ENCODE measurements around the gene ALDOA. TPM values are rescaled to one million over a fixed set of nuclear protein-coding genes. Genes with fewer than 3 reads are reported as not detected.

The ALDOA gene
- total and polyA plus RNA-seq, 7 donors: 4,532 to 12,458 (median 6,382) TPM

DNA sequence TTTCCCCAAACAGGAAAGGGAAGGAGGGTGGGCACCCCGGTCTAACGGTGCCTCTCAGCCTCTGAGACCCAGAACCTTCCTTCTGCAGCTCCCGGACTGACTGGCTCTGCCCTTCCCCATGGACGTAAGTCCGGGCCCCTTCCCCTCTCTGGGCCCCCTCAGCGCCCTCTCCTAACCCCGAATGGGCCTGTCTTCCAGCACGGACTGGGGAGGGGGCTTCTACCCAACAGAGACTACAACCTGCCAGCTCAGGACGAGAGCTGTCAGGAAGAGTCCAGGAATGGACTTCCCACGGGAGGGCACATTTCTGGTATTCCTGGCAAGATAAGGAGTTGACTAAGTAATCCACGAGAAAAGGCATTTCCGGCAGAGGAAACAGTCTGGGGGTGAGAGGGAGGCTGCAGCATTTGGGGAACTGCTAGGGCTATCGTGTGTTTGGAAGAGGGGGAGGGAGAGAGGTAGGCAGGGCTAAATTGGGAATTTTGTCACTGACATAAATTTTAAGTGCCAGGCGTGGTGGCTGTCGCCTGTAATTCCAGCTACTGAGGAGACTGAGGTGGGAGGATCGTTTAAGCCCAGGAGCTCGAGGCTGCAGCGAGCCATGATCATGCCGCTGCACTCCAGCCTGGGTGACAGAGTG lies 12.1 kb upstream of the ALDOA start:
- Histone ChIP-seq H3K36me3 (ENCODE audit: insufficient read depth in 1 of 2, low read depth in 1 of 2) (no peaks in the 10 kb centered on the region), H3K4me3 (peak overlapping the region; percentile 84), H3K9me3 (no peaks in the 10 kb centered on the region), H3K27me3 (ENCODE audit: insufficient read depth in 3 of 3, low read length in 2 of 3) (no peaks in the 10 kb centered on the region), H3K4me1 (peaks cover 7% of the 10 kb centered on the region), H3K27ac (no peak overlapping the region)
- intact Hi-C loops (cut with DNase I): no loop called here
- 2 to 3% (median 3%) methylated on average over 18 to 19 of the region's 19 CpGs for WGBS, 3 donors
- ATAC-seq (peak; percentile 4 to 31 (median 22)), DNase-seq (no peak)
- TF ChIP-seq, protein P1, sequence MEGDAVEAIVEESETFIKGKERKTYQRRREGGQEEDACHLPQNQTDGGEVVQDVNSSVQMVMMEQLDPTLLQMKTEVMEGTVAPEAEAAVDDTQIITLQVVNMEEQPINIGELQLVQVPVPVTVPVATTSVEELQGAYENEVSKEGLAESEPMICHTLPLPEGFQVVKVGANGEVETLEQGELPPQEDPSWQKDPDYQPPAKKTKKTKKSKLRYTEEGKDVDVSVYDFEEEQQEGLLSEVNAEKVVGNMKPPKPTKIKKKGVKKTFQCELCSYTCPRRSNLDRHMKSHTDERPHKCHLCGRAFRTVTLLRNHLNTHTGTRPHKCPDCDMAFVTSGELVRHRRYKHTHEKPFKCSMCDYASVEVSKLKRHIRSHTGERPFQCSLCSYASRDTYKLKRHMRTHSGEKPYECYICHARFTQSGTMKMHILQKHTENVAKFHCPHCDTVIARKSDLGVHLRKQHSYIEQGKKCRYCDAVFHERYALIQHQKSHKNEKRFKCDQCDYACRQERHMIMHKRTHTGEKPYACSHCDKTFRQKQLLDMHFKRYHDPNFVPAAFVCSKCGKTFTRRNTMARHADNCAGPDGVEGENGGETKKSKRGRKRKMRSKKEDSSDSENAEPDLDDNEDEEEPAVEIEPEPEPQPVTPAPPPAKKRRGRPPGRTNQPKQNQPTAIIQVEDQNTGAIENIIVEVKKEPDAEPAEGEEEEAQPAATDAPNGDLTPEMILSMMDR (IDR thresholded peaks at IDR 0.05): no peak

DNA sequence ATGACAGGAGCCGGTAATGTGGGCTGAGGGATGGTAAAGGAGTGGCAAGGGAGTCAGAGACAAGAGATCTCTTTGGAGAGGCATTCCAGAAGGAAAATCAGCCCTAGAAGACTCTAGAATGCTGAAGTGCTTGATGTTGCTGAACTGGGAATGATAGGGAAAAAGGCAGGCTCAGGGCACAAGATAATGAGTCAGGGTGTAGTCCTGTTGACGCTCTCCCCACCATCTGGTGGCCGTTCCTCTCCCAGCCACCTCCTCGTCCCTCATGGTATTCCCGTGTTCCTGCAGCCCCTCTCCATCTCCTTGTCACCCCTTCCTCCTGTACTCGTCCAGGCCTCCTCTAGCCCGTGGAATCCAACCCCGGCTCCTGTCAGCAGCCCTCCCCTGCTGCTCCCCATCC lies 11.1 kb upstream of the ALDOA start:
- H3K27me3 ChIP-seq (ENCODE audit: insufficient read depth in 3 of 3, low read length in 2 of 3): no peaks in the 10 kb centered on the region
- H3K9me3 ChIP-seq: no peaks in the 10 kb centered on the region
- no peak for ATAC-seq
- peak overlapping the region; percentile 84 for H3K4me3 ChIP-seq
- H3K4me1 ChIP-seq: peaks cover 7% of the 10 kb centered on the region
- intact Hi-C loops (cut with DNase I): no loop called here
- 76 to 83% (median 78%) methylated on average over 8 of the region's 8 CpGs for WGBS, 3 donors
- TF ChIP-seq, protein P1 (IDR thresholded peaks at IDR 0.05): no peak
- DNase-seq: no peak
- no peaks in the 10 kb centered on the region for H3K36me3 ChIP-seq (ENCODE audit: insufficient read depth in 1 of 2, low read depth in 1 of 2)
- no peak overlapping the region for H3K27ac ChIP-seq

DNA sequence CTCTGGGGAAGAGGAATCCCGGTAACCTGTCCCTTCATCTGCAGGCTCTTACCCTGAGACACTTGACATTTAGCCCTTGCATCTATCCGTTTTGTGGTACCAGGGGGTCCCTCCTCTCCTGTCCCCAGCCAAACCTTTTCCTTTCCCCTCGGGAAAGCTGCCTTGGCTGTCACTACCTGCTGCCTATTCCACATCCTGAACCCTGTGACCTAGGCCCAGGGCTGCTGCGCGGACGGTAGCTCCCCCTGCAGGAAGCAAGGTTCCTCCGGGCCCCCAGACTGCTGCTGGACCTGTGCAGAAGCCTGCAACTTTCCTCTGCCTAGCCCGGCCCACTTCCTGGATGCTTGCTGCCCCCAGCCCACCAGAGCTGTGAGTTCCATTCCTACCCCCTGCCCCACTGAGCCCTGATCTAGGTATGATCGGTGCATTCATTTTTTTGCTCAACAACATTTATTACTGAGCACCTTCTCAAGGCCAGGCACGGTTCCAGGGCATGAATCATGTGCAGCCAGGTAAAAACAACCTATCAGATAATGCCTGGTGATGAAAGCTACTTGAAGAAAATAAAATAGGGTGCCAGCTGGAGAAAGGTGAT lies 10.5 kb upstream of the ALDOA start:
- H3K4me3 ChIP-seq: no peak overlapping the region
- 47 to 50% (median 50%) methylated on average over 10 of the region's 10 CpGs for WGBS, 3 donors
- no peaks in the 10 kb centered on the region for H3K36me3 ChIP-seq (ENCODE audit: insufficient read depth in 1 of 2, low read depth in 1 of 2)
- DNase-seq (no peak), ATAC-seq (no peak)
- H3K4me1 ChIP-seq: peaks cover 9% of the 10 kb centered on the region
- intact Hi-C loops (cut with DNase I): no loop called here
- no peaks in the 10 kb centered on the region for H3K27me3 ChIP-seq (ENCODE audit: insufficient read depth in 3 of 3, low read length in 2 of 3)
- TF ChIP-seq, protein P1 (IDR thresholded peaks at IDR 0.05): no peak
- H3K27ac ChIP-seq: no peak overlapping the region
- no peaks in the 10 kb centered on the region for H3K9me3 ChIP-seq

DNA sequence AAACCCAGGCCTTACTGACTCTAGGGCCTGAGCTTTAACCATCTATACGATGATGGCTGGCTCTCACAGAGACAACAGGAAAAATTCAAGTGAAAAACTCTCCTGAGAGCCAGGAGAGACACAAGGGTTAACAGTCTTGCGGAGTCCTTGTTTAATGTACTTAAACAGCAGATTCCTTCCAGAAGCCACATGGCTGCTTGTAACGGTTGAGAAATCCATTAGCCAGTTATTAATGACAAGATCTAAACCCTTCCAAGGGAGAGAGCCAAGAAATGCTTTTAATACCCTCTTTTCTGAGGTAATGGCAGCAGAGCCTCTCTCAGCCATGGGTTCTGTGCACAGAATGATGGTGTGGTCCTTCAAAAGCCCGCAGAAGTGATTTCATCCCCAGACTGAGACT lies 5.2 kb upstream of the ALDOA start:
- H3K27ac ChIP-seq: peak overlapping the region; percentile 99
- no peaks in the 10 kb centered on the region for H3K36me3 ChIP-seq (ENCODE audit: insufficient read depth in 1 of 2, low read depth in 1 of 2)
- intact Hi-C loops (cut with DNase I): loop anchor here in 1 of 2 donors (10.0 kb wide), 1 partner anchor 64 kb away; the partner anchor contains the start of gene MAPK3
- TF ChIP-seq, protein P1 (IDR thresholded peaks at IDR 0.05): no peak
- 22 to 35% (median 23%) methylated on average over 4 of the region's 4 CpGs for WGBS, 3 donors
- ATAC-seq: no peak
- no peaks in the 10 kb centered on the region for H3K27me3 ChIP-seq (ENCODE audit: insufficient read depth in 3 of 3, low read length in 2 of 3)
- peaks cover 31% of the 10 kb centered on the region for H3K4me1 ChIP-seq
- H3K9me3 ChIP-seq: no peaks in the 10 kb centered on the region
- H3K4me3 ChIP-seq: peak overlapping the region; percentile 13
- no peak for DNase-seq
